EL (cell line): Measurements from ENCODE around the gene TEAD4.
A peak's percentile ranks its signal among the peaks of the same experiment; 100 is the strongest.

Source experiments
- DNase-seq: peaks from one replicate; pipeline ENCODE4 v3.0.0-alpha.2; 2016

The TEAD4 gene

GRCh38 chr12:3003357-3003992 is 44.3 kb downstream of the TEAD4 start:
- DNase-seq: no peak

- peak; percentile 29 for DNase-seq
Measured at GRCh38 chr12:3004655-3005565, 45.7 kb downstream of the TEAD4 start.

DNA sequence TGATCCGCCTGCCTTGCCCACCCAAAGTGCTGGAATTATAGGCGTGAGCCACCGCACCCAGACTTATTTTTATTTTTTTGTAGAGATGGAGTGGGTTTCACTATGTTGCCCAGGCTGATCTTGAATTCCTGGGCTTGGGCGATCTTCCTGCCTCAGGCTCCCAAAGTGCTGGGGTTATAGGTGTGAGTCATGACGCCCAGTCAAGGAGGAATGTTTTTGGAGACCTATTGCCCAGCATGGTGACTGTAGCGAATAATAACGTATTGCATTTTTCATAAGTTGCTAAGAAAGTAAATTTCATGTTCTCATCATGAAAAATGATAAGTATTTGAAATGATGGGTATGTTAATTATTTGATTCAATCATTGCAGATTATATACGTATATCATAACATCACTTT is 46.5 kb downstream of the TEAD4 start:
- peak; percentile 93 for DNase-seq

- no peak for DNase-seq
Measured at GRCh38 chr12:3009780-3010179, 50.6 kb downstream of the TEAD4 start.

DNA sequence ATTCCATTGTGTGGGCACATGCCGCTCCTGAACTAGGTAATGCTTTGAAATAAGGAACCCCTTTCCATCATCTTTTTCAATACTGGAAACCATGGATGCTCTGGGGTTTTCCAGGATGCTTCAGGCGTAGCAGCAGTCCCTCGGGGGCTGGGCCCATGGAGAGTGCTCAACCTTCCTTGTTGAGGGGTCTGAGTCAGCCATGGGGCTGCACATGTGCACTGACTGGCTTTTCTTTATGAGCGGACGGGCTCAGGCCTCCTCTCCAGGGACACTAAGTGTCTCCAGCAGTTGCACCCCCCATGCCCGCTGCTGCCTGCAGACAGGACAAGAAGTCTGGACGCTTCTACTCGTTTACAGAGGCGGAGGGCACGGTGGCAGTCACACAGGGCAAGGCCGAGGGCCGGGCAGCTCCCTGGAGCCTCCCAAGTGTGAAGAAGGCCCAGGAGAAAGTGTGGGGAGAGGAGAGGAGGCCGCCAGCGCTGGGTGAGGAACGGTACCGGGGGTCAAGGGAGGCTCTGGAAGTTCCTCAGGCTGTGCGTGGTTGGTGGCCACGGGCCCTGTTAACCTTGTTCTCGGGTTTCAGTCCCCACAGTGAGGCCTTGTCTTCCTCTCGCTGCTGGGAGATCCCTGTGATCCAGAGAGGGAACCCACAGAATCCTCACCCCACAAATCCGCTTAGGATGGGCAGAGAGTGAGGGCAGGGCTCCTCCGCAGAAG is 51.2 kb downstream of the TEAD4 start:
- no peak for DNase-seq

DNA sequence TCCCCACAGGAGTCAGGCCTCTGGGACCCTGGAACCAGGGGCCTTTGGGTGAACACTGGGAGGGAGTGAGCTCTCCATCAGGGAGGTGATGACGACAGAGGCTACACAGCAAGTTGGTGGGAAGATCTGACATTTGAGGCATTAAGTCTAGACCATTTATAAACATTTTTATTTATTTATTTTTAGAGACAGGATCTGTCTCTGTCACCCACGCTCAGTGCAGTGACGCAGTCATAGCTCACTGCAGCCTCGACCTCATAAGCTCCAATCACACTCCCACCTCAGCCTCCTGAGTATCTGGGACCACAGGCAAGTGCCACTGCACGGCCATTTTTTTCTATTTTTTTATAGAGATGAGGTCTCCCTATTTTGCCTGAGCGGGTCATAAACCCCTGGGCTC is 53.6 kb downstream of the TEAD4 start:
- no peak for DNase-seq

- no peak for DNase-seq
Measured at GRCh38 chr12:3014641-3015040, 55.4 kb downstream of the TEAD4 start.

DNA sequence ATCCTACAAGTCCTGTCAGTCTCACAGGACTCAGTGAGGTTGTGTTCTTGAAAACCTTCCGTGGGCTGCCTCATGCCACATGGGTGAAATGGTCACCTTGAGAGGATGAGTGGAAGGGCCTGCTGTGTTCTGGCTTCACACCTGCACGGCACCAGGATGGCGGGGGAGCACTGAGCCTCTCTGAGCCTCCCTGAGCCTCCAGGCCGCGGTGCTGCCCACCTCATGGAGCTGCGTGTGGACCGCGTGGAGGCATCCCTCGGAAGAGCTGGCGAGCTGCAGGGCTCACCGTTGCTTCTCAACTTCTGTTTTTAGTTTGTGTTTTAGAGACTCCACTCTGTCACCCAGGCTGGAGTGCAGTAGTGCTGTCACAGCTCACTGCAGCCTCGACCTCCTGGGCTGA is 56.2 kb downstream of the TEAD4 start:
- DNase-seq: no peak

DNA sequence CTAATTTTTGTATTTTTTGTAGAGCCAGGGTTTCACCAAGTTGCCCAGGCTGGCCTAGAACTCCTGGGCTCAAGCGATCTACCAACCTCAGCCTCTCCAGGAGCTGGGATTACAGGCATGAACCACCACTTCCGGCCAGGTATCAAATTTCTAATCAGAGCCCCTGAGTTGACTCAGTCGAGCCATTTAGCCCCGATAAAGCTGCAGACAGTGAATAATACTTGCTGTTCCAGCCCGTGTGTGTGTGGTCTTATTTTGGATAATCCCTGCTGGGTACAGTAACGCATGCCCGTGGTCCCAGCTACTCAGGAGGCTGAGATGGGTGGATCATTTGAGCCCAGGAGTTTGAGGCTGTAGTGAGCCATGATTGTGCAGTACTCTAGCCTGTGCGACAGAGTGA is 57.0 kb downstream of the TEAD4 start:
- no peak for DNase-seq

DNA sequence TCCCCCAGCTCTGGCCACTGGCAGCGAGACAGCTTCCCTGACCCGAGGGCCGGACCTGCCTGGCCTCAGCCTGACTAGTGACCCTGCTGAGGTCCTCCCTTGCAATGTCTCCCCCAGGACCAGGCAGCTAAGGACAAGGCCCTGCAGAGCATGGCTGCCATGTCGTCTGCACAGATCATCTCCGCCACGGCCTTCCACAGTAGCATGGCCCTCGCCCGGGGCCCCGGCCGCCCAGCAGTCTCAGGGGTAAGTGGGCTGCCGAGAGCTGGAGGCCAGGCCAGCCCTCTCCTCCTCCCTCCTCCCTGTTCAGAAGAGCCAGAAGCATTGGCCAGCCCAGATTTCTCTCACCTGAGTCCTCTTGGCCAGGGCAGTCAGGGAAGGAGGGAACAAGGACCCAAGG is 58.1 kb downstream of the TEAD4 start:
- DNase-seq: no peak

DNA sequence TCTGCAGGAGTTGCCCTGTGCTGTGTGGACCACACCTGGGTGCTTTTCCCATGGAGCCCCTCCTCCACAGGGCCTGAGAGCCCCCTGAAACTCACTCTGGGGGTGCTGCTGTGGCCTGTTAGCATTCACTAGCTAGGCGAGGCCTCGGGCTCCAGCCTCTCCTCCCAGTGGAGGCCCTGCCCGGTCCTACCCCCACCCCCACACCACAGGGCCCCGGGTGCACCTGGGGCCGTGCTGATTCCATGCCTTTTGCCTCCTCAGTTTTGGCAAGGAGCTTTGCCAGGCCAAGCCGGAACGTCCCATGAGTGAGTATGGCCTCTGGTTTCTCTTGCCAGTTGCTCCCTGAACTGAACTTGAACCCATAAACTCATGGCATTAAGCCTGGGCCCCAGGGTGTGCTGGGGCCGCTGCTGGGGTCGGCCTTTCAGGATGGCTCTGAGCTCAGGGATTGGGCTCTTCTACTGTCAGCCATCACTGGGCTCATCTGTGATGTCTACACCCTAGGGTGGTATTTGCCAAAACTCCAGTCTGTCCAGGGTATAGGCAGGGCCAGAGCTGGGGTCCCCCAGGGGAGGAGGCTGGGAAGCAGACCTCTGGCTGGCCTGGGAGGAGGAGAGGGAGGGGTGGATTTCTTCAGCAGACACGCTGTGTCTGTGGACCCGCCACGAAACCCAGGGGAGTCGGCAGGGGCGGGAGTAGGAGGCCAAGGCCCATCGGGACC is 59.2 kb downstream of the TEAD4 start:
- no peak for DNase-seq

- no peak for DNase-seq
Measured at GRCh38 chr12:3019005-3019680, 59.9 kb downstream of the TEAD4 start.

DNA sequence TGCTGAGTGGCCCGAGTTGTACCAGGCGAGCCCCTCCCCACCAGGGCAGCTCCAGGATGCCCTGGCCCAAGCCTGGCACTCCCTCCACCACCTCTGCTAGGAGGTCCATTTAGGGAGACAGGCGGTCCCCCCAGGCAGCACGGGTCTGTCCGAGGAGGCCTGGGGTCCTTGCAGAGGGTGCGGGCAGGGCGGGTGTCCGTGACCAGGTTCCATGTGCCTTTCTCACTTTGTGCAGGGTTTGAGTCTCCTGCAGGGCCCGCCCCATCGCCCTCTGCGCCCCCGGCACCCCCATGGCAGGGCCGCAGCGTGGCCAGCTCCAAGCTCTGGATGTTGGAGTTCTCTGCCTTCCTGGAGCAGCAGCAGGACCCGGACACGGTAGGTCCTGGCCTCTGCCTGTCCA is 61.2 kb downstream of the TEAD4 start:
- no peak for DNase-seq

DNA sequence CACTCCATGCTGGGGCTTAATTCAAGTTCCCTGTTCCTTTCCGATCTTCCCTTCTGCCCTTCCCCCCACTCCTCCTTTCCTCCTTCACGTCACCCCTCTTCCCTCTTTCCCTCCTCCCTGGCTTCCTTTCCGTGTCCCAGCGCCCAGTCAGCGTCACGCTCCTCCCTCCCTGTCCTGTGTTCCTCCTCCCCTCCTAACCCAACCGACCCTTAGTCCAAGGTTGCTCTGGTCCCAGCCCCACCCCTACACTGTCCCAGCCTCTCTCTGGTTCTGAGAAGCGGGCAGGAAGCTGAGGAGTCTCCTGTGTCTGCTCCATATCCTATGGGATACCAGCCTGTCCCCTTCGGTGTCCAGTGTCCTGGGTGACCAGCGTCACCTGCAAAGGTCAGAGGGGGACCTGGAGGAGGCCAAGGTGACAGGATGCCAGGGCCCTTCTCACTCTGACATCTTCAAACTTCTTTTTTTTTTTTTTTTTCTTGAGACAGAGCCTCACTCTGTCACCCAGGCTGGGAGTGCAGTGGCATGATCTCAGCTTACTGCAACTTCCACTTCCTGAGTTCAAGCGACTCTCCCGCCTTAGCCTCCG is 61.7 kb downstream of the TEAD4 start:
- no peak for DNase-seq

GRCh38 chr12:3022411-3022810 is 63.2 kb downstream of the TEAD4 start:
- no peak for DNase-seq

- no peak for DNase-seq
Measured at GRCh38 chr12:3022961-3023360, 63.8 kb downstream of the TEAD4 start.

GRCh38 chr12:3028108-3028507 is 68.9 kb downstream of the TEAD4 start:
- no peak for DNase-seq

DNA sequence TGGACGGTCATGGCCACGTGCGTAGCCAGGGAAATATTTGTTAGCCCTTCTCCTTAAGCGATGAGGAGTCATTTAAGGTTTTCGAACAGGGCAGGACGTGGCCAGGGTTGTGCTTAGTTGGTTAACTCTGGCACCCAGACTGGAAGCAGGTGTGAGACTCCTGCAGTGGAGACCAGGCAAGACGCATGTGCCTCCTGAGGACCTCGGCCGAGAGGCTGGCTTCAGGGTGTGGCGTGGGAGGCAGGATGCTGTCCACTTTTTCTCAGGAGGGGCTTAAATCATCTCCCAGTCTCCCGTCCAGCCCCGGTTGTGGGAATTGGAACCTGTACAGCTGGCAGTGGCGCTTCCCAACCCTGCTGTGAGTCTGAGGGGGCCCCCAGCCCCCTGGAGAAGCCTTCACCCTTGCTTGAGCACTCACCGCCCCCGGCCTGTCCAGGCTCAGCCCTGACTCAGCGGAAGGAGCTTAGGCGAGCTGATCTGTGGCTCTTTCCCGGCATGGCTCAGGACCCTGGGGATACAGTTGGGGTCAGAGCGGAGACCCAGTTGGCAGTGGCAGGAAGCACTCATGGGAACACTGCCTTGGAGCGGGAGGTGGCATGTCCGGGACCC is 71.7 kb downstream of the TEAD4 start:
- DNase-seq: no peak

DNA sequence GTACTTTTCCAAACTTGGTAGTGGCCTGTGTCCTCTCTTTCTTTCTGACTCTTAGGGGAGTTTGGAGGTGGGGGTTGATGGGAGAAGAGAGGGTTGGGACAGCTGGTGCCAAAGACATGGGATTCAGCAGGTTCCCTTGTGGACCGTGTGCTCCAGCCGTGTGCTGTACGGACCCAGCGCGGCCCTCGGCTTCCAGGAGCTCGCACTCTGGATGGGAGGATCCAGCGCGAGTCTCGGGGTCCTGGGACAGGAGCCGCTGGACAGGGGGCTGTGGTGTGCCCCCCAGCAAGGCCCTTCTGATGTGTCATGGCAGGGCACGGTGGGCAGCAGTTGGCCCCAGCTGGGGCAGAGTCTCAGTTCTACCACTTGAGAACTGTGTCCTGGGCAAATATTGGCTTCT is 73.0 kb downstream of the TEAD4 start:
- DNase-seq: no peak

DNA sequence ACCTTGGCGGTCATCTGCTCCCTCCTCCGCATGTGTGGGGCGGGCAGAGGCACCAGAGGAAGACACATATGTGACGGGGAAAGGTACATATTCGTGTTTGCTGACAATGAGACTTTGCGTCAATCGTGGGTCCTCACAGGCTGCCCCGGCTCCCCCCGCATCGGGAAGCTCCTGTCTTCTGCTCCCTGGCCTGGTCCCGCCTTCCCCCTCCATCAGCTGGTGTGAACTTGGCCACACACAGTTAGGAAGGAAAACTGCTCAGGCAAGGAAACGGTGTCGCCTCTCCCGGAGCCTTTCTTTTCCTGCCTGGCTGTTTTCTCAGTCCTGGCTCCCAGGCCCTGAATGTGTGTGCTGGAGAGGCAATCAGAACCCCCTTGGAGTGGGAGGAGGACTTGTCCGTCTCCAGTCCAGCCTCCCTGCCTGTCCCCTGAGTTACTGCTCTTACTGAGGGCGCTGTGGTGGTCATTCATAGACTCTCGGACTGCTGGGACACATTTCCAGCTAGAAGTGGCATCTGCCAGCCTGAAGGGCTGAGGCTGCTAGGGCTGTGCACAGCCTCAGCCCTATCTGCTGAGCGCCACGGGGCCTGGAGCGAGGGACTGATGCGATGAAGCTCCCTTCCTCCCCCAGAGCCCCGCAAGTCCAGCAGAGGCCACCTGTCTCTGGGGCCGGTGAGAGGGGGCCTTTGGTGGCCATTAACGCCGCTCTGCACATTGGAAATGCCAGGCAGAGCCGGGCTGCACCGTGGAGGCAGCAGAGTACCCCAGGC is 73.8 kb downstream of the TEAD4 start:
- no peak for DNase-seq

GRCh38 chr12:3033539-3033867 is 74.3 kb downstream of the TEAD4 start:
- DNase-seq: no peak
